ENCODE results near the gene CASP7. TPM values are rescaled to one million over a fixed set of nuclear protein-coding genes. Genes with fewer than 3 reads are reported as not detected.

Gene CASP7
- total RNA-seq, 2 experiments from 2014 or later: 14.8 to 16.5 TPM

- no peaks in the 10 kb centered on the region for H3K9me2 ChIP-seq (ENCODE audit: insufficient read depth, low read length)
- no peak overlapping the region for H3K4me3 ChIP-seq (ENCODE audit: low read depth, low read length, poor library complexity, severe bottlenecking)
- no peaks in the 10 kb centered on the region for H4K20me1 ChIP-seq (ENCODE audit: insufficient read depth, low read length)
- TF ChIP-seq CTCF (conservative IDR thresholded peaks at IDR 0.05; ENCODE audit: low read length) (no peak), EZH2phosphoT487 (IDR thresholded peaks at IDR 0.05; ENCODE audit: borderline replicate concordance, low read depth, low read length) (no peak)
- no peak overlapping the region for H2AFZ ChIP-seq (ENCODE audit: low read length)
- CTCF ChIA-PET (ENCODE audit: unreplicated experiment): no interaction called here
- no peak for DNase-seq (ENCODE audit: low spot score)
- no peak overlapping the region for H3K27ac ChIP-seq (ENCODE audit: low read depth, low read length, poor library complexity, severe bottlenecking)
- H3K4me1 ChIP-seq (ENCODE audit: insufficient read depth, low read length, poor library complexity, severe bottlenecking): no peaks in the 10 kb centered on the region
- H3K9me3 ChIP-seq (ENCODE audit: low read length): no peaks in the 10 kb centered on the region
- intact Hi-C loops (cut with micrococcal nuclease; ENCODE audit: unreplicated experiment): no loop called here
- no peaks in the 10 kb centered on the region for H3K36me3 ChIP-seq (ENCODE audit: insufficient read depth, low read length)
- H3K4me2 ChIP-seq (ENCODE audit: low read length): no peak overlapping the region
- no TSS peak for BruUV-seq (replicated peaks)
- H3K79me2 ChIP-seq (ENCODE audit: insufficient read depth, low read depth, low read length): no peaks in the 10 kb centered on the region
- POLR2A ChIA-PET: interaction anchor here (0.5 to 0.7 kb wide), 2 partner anchors 10 to 11 kb away, joined by 3 to 5 read pairs; no protein-coding TSS in a partner anchor
Measured at GRCh38 chr10:113756940-113757543, 77.3 kb downstream of the CASP7 start.

- Histone ChIP-seq H3K4me1 (ENCODE audit: insufficient read depth, low read length, poor library complexity, severe bottlenecking) (no peaks in the 10 kb centered on the region), H4K20me1 (ENCODE audit: insufficient read depth, low read length) (no peaks in the 10 kb centered on the region), H3K27ac (ENCODE audit: low read depth, low read length, poor library complexity, severe bottlenecking) (no peak overlapping the region), H3K79me2 (ENCODE audit: insufficient read depth, low read depth, low read length) (no peaks in the 10 kb centered on the region), H3K4me2 (ENCODE audit: low read length) (no peak overlapping the region), H3K9me2 (ENCODE audit: insufficient read depth, low read length) (no peaks in the 10 kb centered on the region), H2AFZ (ENCODE audit: low read length) (no peak overlapping the region), H3K9me3 (ENCODE audit: low read length) (0 out of 2 replicates have a peak, but pooled peaks cover 4% of the 10 kb centered on the region), H3K4me3 (ENCODE audit: low read depth, low read length, poor library complexity, severe bottlenecking) (no peak overlapping the region), H3K36me3 (ENCODE audit: insufficient read depth, low read length) (no peaks in the 10 kb centered on the region)
- intact Hi-C loops (cut with micrococcal nuclease; ENCODE audit: unreplicated experiment): no loop called here
- ChIA-PET CTCF (ENCODE audit: unreplicated experiment) (no interaction called here), POLR2A (interaction anchor here (0.6 kb wide), 3 partner anchors 22 to 272 kb away, joined by 3 read pairs; no protein-coding TSS in a partner anchor)
- DNase-seq (ENCODE audit: low spot score): no peak
- no TSS peak for BruUV-seq (replicated peaks)
- TF ChIP-seq EZH2phosphoT487 (IDR thresholded peaks at IDR 0.05; ENCODE audit: borderline replicate concordance, low read depth, low read length) (no peak), CTCF (conservative IDR thresholded peaks at IDR 0.05; ENCODE audit: low read length) (no peak)
Measured at GRCh38 chr10:113762083-113762482, 82.4 kb downstream of the CASP7 start.

DNA sequence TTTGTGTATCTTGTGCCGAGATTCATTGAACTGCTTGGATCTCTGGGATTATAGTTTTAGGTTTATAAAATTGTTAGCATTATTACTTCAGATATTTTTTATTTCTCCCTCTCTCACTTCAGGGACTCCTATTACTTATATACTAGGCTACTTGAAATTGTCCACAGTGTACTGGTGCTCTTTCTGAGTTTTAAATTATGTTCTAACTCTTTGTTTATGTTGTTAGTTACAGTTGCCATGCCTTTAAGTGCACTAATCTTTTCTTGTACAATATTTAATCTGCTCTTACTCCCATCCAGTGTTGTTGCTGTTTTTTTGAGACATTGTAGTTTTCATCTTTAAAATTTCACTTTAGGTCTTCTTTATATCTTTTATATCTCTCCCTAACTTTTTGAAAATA is 84.9 kb downstream of the CASP7 start:
- Histone ChIP-seq H3K79me2 (ENCODE audit: insufficient read depth, low read depth, low read length) (no peaks in the 10 kb centered on the region), H4K20me1 (ENCODE audit: insufficient read depth, low read length) (no peaks in the 10 kb centered on the region), H3K36me3 (ENCODE audit: insufficient read depth, low read length) (no peaks in the 10 kb centered on the region), H3K4me1 (ENCODE audit: insufficient read depth, low read length, poor library complexity, severe bottlenecking) (no peaks in the 10 kb centered on the region), H2AFZ (ENCODE audit: low read length) (no peak overlapping the region), H3K9me2 (ENCODE audit: insufficient read depth, low read length) (no peaks in the 10 kb centered on the region), H3K9me3 (ENCODE audit: low read length) (0 out of 2 replicates have a peak, but pooled peaks cover 4% of the 10 kb centered on the region), H3K4me2 (ENCODE audit: low read length) (no peak overlapping the region), H3K27ac (ENCODE audit: low read depth, low read length, poor library complexity, severe bottlenecking) (no peak overlapping the region), H3K4me3 (ENCODE audit: low read depth, low read length, poor library complexity, severe bottlenecking) (no peak overlapping the region)
- BruUV-seq (replicated peaks): no TSS peak
- ChIA-PET POLR2A (no interaction called here), CTCF (ENCODE audit: unreplicated experiment) (no interaction called here)
- TF ChIP-seq CTCF (conservative IDR thresholded peaks at IDR 0.05; ENCODE audit: low read length) (no peak), EZH2phosphoT487 (IDR thresholded peaks at IDR 0.05; ENCODE audit: borderline replicate concordance, low read depth, low read length) (no peak)
- no peak for DNase-seq (ENCODE audit: low spot score)
- intact Hi-C loops (cut with micrococcal nuclease; ENCODE audit: unreplicated experiment): no loop called here
